HL-60 (cell line): Measurements from ENCODE around the gene REEP2.
"Not testable (repeated sequence)": the region's sequence is repeated elsewhere in the genome, so short reads cannot be mapped to it uniquely, and the experiment has no call there.

Source experiments
- DNase-seq, 2 experiments: peaks; one replicate each; pipeline ENCODE4 v3.0.0-alpha.2; 2010 to 2020; ENCODE audit warnings: low read depth in 1 of 2, low spot score in 1 of 2
- H3K27ac ChIP-seq: fragments of 250-450 bp; sonication (Bioruptor Pico); replicated peaks from 2 replicates; pipeline ENCODE4 v1.5.1; 2020; ENCODE audit warnings: mild to moderate bottlenecking, moderate library complexity
- H3K27me3 ChIP-seq: fragments of 250-450 bp; sonication (Bioruptor Pico); 2 replicates; pipeline ENCODE4 v1.5.1; 2021; ENCODE audit warnings: mild to moderate bottlenecking, moderate library complexity; ENCODE audit not compliant: insufficient read depth, poor library complexity, severe bottlenecking
- H3K4me3 ChIP-seq: replicated peaks from 2 replicates; pipeline ENCODE4 v1.5.1; 2011; ENCODE audit warnings: mild to moderate bottlenecking, control low read depth, low read length; ENCODE audit not compliant: insufficient read depth
- GABPA ChIP-seq: IDR thresholded peaks from 2 replicates; pipeline ENCODE4 v1.6.1; 2012; ENCODE audit warnings: low read depth
- POLR2AphosphoS5 ChIP-seq: IDR thresholded peaks from 2 replicates; pipeline ENCODE4 v1.6.1; 2012; ENCODE audit warnings: low read depth
- SPI1 ChIP-seq: IDR thresholded peaks from 2 replicates; pipeline ENCODE4 v1.6.1; 2012; ENCODE audit warnings: low read depth, mild to moderate bottlenecking, borderline replicate concordance
- long read RNA-seq: library from polyadenylated mRNA; unstranded; transcript quantifications from one replicate; pipeline ENCODE4 v2.0.0, GENCODE V29; 2020
- TF ChIP-seq, protein P1 (sequence below): IDR thresholded peaks from one replicate; pipeline ENCODE4 v1.5.1; 2011; ENCODE audit warnings: low read length, control low read depth, inconsistent platforms; ENCODE audit not compliant: insufficient read depth
- TF ChIP-seq, protein P2 (sequence below): IDR thresholded peaks from 2 replicates; pipeline ENCODE4 v1.6.1; 2012; ENCODE audit warnings: low read depth; ENCODE audit not compliant: insufficient replicate concordance

Gene REEP2, protein sequence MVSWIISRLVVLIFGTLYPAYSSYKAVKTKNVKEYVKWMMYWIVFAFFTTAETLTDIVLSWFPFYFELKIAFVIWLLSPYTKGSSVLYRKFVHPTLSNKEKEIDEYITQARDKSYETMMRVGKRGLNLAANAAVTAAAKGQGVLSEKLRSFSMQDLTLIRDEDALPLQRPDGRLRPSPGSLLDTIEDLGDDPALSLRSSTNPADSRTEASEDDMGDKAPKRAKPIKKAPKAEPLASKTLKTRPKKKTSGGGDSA
- long read RNA-seq: 0 reads

DNA sequence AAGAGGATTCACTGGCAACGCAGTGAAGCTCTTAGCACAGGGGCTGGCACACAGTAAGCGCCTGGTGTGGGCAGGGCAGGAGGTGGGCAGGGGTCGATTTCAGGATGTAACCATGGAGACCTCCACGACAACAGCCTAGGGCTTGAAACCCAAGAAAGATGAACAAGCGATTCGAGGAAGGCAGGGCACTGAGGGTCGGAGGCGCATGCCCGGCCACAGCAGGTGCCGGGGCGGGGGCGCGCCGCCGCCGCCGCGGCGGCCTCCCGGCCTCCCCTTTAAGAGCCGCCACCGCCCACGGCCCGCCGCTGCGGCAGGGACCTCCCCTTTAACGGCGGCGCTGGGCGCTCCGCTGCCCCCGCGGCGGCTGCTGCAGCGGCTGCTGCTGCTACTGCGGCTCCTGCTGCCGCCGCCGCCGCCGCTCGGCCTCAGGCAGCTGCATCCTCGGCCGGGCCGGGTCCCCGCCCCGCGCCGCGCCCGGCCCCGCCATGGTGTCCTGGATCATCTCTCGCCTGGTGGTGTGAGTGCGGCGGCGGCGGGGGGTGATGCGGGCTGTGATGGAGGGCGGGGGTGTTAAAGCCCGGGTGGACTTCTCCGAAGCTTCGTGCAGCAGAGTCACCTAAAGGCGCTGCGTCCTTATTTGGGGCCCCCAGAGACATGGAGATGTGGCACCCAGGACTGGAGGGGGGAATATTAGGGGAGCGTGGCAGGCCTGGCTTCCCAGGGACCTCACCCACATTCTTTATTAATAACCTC is at the start of gene REEP2:
REEP2 (plus strand) TSS at position 334 of the 753 bp plus-strand sequence; CDS start at position 486, 152 bp downstream.
- DNase-seq: peak in 1 of 2 experiments; percentile 10
- no peak within 1 kb of the TSS for H3K4me3 ChIP-seq
- TF ChIP-seq SPI1 (no peak), POLR2AphosphoS5 (no peak), GABPA (no peak)
- TF ChIP-seq, protein P1, sequence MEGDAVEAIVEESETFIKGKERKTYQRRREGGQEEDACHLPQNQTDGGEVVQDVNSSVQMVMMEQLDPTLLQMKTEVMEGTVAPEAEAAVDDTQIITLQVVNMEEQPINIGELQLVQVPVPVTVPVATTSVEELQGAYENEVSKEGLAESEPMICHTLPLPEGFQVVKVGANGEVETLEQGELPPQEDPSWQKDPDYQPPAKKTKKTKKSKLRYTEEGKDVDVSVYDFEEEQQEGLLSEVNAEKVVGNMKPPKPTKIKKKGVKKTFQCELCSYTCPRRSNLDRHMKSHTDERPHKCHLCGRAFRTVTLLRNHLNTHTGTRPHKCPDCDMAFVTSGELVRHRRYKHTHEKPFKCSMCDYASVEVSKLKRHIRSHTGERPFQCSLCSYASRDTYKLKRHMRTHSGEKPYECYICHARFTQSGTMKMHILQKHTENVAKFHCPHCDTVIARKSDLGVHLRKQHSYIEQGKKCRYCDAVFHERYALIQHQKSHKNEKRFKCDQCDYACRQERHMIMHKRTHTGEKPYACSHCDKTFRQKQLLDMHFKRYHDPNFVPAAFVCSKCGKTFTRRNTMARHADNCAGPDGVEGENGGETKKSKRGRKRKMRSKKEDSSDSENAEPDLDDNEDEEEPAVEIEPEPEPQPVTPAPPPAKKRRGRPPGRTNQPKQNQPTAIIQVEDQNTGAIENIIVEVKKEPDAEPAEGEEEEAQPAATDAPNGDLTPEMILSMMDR: no peak
- TF ChIP-seq, protein P2, sequence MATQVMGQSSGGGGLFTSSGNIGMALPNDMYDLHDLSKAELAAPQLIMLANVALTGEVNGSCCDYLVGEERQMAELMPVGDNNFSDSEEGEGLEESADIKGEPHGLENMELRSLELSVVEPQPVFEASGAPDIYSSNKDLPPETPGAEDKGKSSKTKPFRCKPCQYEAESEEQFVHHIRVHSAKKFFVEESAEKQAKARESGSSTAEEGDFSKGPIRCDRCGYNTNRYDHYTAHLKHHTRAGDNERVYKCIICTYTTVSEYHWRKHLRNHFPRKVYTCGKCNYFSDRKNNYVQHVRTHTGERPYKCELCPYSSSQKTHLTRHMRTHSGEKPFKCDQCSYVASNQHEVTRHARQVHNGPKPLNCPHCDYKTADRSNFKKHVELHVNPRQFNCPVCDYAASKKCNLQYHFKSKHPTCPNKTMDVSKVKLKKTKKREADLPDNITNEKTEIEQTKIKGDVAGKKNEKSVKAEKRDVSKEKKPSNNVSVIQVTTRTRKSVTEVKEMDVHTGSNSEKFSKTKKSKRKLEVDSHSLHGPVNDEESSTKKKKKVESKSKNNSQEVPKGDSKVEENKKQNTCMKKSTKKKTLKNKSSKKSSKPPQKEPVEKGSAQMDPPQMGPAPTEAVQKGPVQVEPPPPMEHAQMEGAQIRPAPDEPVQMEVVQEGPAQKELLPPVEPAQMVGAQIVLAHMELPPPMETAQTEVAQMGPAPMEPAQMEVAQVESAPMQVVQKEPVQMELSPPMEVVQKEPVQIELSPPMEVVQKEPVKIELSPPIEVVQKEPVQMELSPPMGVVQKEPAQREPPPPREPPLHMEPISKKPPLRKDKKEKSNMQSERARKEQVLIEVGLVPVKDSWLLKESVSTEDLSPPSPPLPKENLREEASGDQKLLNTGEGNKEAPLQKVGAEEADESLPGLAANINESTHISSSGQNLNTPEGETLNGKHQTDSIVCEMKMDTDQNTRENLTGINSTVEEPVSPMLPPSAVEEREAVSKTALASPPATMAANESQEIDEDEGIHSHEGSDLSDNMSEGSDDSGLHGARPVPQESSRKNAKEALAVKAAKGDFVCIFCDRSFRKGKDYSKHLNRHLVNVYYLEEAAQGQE: no peak
- H3K27me3 ChIP-seq: no peaks in the 10 kb centered on the region
- no peak within 1 kb of the TSS for H3K27ac ChIP-seq

DNA sequence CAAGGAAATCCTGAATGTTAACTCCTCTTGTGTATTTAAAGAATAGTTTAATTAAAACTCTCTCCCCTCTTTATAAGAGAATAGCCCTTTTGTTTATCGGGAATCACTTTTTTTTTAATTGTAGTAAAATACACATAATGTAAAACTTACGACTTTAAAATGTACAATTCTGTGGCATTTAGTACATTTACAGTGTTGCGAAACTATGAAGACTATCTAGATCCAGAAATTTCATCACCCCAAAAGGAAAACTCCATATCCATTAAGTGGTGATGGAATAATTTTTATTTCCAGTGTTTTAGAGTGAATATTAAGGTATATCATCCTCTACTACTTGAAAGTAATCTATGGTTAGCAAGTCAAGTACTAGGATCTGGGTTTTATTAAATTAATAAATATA is 49.5 kb upstream of the REEP2 start:
- DNase-seq: no peak
- no peak for TF ChIP-seq POLR2AphosphoS5
- TF ChIP-seq, protein P2: no peak
- TF ChIP-seq GABPA: no peak
- TF ChIP-seq, protein P1: no peak
- TF ChIP-seq SPI1: no peak
- Histone ChIP-seq H3K27ac (no peak overlapping the region), H3K4me3 (no peak overlapping the region), H3K27me3 (no peaks in the 10 kb centered on the region)

DNA sequence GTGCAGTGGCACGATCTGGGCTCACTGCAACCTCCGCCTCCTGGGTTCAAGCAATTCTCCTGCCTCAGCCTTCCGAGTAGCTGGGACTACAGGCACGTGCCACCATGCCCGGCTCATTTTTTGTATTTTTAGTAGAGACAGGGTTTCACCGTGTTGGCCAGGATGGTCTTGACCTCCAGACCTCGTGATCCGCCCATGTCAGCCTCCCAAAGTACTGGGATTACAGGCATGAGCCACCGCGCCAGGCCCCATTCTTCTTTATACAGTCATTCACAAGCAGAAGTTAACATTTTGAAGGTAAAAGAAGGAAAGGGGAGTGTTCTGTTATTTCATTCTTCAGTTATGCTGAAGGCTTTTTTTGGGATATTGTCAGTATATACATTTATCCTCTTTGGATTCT is 48.9 kb upstream of the REEP2 start:
- not testable (repeated sequence) for DNase-seq, H3K4me3 ChIP-seq, H3K27ac ChIP-seq, H3K27me3 ChIP-seq

DNA sequence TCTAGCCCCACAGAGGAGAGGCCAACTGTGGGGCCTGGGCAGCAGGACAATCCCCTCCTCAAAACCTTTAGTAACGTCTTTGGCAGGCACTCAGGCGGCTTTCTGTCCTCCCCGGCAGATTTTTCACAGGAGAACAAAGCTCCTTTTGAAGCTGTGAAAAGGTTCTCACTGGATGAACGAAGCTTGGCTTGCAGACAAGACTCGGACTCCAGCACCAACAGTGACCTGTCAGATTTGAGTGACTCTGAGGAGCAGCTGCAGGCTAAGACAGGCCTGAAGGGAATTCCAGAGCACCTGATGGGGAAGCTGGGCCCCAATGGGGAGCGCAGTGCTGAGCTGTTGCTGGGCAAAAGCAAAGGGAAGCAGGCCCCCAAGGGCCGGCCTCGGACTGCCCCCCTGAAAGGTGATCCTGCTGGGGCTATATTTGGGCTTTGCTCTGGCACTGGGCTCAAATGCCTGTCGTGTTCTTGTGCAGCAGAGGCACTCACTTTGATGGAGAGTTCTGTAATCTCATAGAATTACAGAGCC is 46.9 kb upstream of the REEP2 start:
- Histone ChIP-seq H3K4me3 (no peak overlapping the region), H3K27ac (no peak overlapping the region), H3K27me3 (no peaks in the 10 kb centered on the region)
- no peak for DNase-seq
- TF ChIP-seq SPI1 (no peak), GABPA (no peak), POLR2AphosphoS5 (no peak)
- TF ChIP-seq, protein P1: no peak
- TF ChIP-seq, protein P2: no peak
